Tibial nerve (tissue), 3 donors: ENCODE data around the gene TSR2.

Experiments
- POLR2A ChIP-seq, 2 donors: fragments of 450-650 bp; IDR thresholded peaks; one replicate each; pipeline ENCODE4 v1.6.1; 2017; ENCODE audit warnings: antibody characterized with exemption in 2 of 2, mild to moderate bottlenecking in 2 of 2, moderate library complexity in 2 of 2
- TF ChIP-seq, protein P1 (sequence below), 5 experiments: fragments of 200-600 bp in 3 of 5; fragments of 450-650 bp in 2 of 5; sonication (generic) in 3 of 5; IDR thresholded peaks; one replicate each; pipeline ENCODE4 v1.5.1; 2016 to 2019; ENCODE audit warnings: antibody characterized with exemption in 5 of 5, mild to moderate bottlenecking in 3 of 5, moderate library complexity in 2 of 5

DNA sequence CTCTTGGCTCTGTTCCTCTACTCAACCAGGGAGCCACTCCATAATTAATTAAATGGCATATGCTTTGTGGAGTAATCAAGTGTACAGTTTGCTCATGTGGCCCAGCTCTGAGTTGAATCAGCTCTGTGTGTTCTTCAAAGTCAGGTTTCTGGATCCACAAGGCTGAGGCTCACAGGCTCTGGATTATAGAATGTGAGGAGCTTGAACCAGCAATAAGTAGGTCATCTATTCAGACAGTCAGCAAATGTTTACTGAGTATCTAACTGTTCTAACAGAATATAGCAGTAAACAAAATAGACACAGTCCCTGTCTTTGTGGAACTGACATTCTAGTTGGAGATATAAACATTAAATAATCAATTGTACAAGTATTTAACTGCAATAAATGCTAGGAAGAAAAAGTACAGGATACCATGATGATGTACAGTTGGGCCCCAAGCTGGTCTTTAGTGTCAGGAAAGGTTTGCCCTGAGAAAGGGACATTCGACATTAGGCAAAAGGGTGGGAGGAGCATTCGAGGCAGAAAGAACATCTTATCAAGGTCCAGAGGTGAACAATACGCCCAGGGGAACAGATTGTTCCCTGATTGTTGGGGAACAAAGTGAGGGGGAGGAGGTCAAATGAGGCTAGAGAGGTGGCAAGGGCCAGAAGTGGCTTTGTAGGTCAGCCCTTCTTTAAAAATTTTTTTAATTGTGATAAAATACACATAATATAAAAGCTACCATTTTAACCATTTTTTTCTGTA, 20.5 kb upstream of the TSR2 start:
- TF ChIP-seq, protein P1, sequence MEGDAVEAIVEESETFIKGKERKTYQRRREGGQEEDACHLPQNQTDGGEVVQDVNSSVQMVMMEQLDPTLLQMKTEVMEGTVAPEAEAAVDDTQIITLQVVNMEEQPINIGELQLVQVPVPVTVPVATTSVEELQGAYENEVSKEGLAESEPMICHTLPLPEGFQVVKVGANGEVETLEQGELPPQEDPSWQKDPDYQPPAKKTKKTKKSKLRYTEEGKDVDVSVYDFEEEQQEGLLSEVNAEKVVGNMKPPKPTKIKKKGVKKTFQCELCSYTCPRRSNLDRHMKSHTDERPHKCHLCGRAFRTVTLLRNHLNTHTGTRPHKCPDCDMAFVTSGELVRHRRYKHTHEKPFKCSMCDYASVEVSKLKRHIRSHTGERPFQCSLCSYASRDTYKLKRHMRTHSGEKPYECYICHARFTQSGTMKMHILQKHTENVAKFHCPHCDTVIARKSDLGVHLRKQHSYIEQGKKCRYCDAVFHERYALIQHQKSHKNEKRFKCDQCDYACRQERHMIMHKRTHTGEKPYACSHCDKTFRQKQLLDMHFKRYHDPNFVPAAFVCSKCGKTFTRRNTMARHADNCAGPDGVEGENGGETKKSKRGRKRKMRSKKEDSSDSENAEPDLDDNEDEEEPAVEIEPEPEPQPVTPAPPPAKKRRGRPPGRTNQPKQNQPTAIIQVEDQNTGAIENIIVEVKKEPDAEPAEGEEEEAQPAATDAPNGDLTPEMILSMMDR (IDR thresholded peaks at IDR 0.05), result no peak
- TF ChIP-seq POLR2A (IDR thresholded peaks at IDR 0.05), result no peak
